Uterus (tissue), 4 donors: ENCODE data around the gene RNF151. TPM values are rescaled to one million over a fixed set of nuclear protein-coding genes. Genes with fewer than 3 reads are reported as not detected.

Experiments used
- DNase-seq, 2 donors: peaks; one replicate each; pipeline ENCODE4 v3.0.0-alpha.2; 2019 to 2020
- H3K27ac ChIP-seq, 2 donors: fragments of 200-600 bp; sonication (generic); 1 replicate in 1 of 2; 2 replicates in 1 of 2; pipeline ENCODE4 v1.5.1; 2016 to 2018
- H3K27me3 ChIP-seq, 2 donors: fragments of 200-600 bp; sonication (generic); one replicate each; pipeline ENCODE4 v1.5.1; 2018 to 2019; ENCODE audit warnings: control low read depth in 1 of 2
- H3K36me3 ChIP-seq, 2 donors: fragments of 200-600 bp; sonication (generic); one replicate each; pipeline ENCODE4 v1.5.1; 2019; ENCODE audit warnings: control low read depth in 1 of 2
- H3K4me1 ChIP-seq, 2 donors: fragments of 200-600 bp; sonication (generic); one replicate each; pipeline ENCODE4 v1.5.1; 2018 to 2019; ENCODE audit warnings: control low read depth in 1 of 2
- H3K4me3 ChIP-seq, 2 donors: fragments of 200-600 bp; sonication (generic); 1 replicate in 1 of 2; 2 replicates in 1 of 2; pipeline ENCODE4 v1.5.1; 2018 to 2019; ENCODE audit warnings: mild to moderate bottlenecking in 1 of 2
- H3K9me3 ChIP-seq, 2 donors: fragments of 200-600 bp; sonication (generic); one replicate each; pipeline ENCODE4 v1.5.1; 2019; ENCODE audit warnings: control low read depth in 1 of 2
- CTCF ChIP-seq, 4 experiments: fragments of 200-600 bp in 2 of 4; fragments of 450-650 bp in 2 of 4; sonication (generic) in 2 of 4; IDR thresholded peaks; one replicate each; pipeline ENCODE4 v1.5.1; 2016 to 2019; ENCODE audit warnings: antibody characterized with exemption in 4 of 4, mild to moderate bottlenecking in 2 of 4, moderate library complexity in 1 of 4
- POLR2A ChIP-seq, 2 donors: fragments of 450-650 bp; IDR thresholded peaks; one replicate each; pipeline ENCODE4 v1.6.1; 2016; ENCODE audit warnings: antibody characterized with exemption in 2 of 2, mild to moderate bottlenecking in 1 of 2, moderate library complexity in 1 of 2
- intact Hi-C: fragments of 100-400 bp; cut with DNase I; formaldehyde crosslinking; loops from one replicate; pipeline ENCODE4 v1.15.1; 2023; ENCODE audit warnings: low total_unique reads
- total RNA-seq, 4 donors: library from RNA; depleted of rRNA in 3 of 4; stranded (reverse); fragments of >200 nt in 3 of 4; gene quantifications; one replicate each; pipeline versions ENCODE4 v1.1.0 to v1.2.4, GENCODE V29; 2014 to 2023
- donor health status: DM: yes; HTN: yes; CAD: no.

Gene RNF151
- total RNA-seq, 4 donors from 2014 or later: not detected

- Histone ChIP-seq H3K27ac (no peak overlapping the region), H3K36me3 (no peaks in the 10 kb centered on the region), H3K4me1 (peaks cover 0 to 8% of the 10 kb centered on the region in 2 donors), H3K9me3 (no peaks in the 10 kb centered on the region), H3K4me3 (no peak overlapping the region), H3K27me3 (peaks cover 0 to 14% of the 10 kb centered on the region in 2 donors)
- intact Hi-C loops: no loop called here
- no peak for TF ChIP-seq POLR2A (IDR thresholded peaks at IDR 0.05)
- TF ChIP-seq CTCF (IDR thresholded peaks at IDR 0.05): no peak
- DNase-seq: no peak
Measured at GRCh38 chr16:1982013-1982433, 15.4 kb downstream of the RNF151 start.

- intact Hi-C loops: no loop called here
- Histone ChIP-seq H3K27me3 (peaks cover 0 to 14% of the 10 kb centered on the region in 2 donors), H3K4me1 (peaks cover 0 to 8% of the 10 kb centered on the region in 2 donors), H3K4me3 (peak overlapping the region; percentile 45 to 57), H3K9me3 (no peaks in the 10 kb centered on the region), H3K36me3 (no peaks in the 10 kb centered on the region), H3K27ac (peak overlapping the region in 1 of 2 donors; percentile 56)
- DNase-seq: no peak
- TF ChIP-seq POLR2A (IDR thresholded peaks at IDR 0.05): no peak
- peak in 1 of 4 experiments; percentile 1 for TF ChIP-seq CTCF (IDR thresholded peaks at IDR 0.05)
Measured at GRCh38 chr16:1982991-1983543, 16.4 kb downstream of the RNF151 start.

GRCh38 chr16:1983544-1984346 is 17.1 kb downstream of the RNF151 start, which contains the start of gene GFER:
TSS of gene GFER (plus strand) at chr16:1984193. CDS start at chr16:1984219, 26 bp downstream.
- DNase-seq: peak; percentile 84 to 91
- H3K4me1 ChIP-seq: peaks cover 0 to 8% of the 10 kb centered on the region in 2 donors
- peak in 1 of 2 donors; percentile 59 for TF ChIP-seq POLR2A (IDR thresholded peaks at IDR 0.05)
- TF ChIP-seq CTCF (IDR thresholded peaks at IDR 0.05): peak; percentile 20 to 44 (median 31)
- peak within 1 kb of the TSS; percentile 45 to 57 for H3K4me3 ChIP-seq
- H3K27me3 ChIP-seq: peaks cover 0 to 14% of the 10 kb centered on the region in 2 donors
- no peaks in the 10 kb centered on the region for H3K36me3 ChIP-seq
- H3K27ac ChIP-seq: peak within 1 kb of the TSS; percentile 56 to 61
- intact Hi-C loops: no loop called here
- H3K9me3 ChIP-seq: no peaks in the 10 kb centered on the region

GRCh38 chr16:1984347-1985225 is 17.9 kb downstream of the RNF151 start:
- Histone ChIP-seq H3K27me3 (peaks cover 4 to 14% of the 10 kb centered on the region in 2 donors), H3K27ac (peak overlapping the region; percentile 56 to 61)

More at GRCh38 chr16:1984347-1985225, 17.9 kb downstream of the RNF151 start:
- no peak for TF ChIP-seq POLR2A (IDR thresholded peaks at IDR 0.05)
- TF ChIP-seq CTCF (IDR thresholded peaks at IDR 0.05): no peak
- intact Hi-C loops: no loop called here
- Histone ChIP-seq H3K9me3 (no peaks in the 10 kb centered on the region), H3K4me3 (peak overlapping the region; percentile 45 to 57), H3K36me3 (no peaks in the 10 kb centered on the region), H3K4me1 (peaks cover 0 to 8% of the 10 kb centered on the region in 2 donors)
- DNase-seq: no peak
